Uterus (tissue), 4 donors: ENCODE results near the gene STOM. TPM values are rescaled to one million over a fixed set of nuclear protein-coding genes. Genes with fewer than 3 reads are reported as not detected.
"Not testable (repeated sequence)": the region's sequence is repeated elsewhere in the genome, so short reads cannot be mapped to it uniquely, and the experiment has no call there.

Experiments
- DNase-seq, 2 donors: peaks; one replicate each; pipeline ENCODE4 v3.0.0-alpha.2; 2019 to 2020
- H3K27ac ChIP-seq, 2 donors: fragments of 200-600 bp; sonication (generic); 1 replicate in 1 of 2; 2 replicates in 1 of 2; pipeline ENCODE4 v1.5.1; 2016 to 2018
- H3K27me3 ChIP-seq, 2 donors: fragments of 200-600 bp; sonication (generic); one replicate each; pipeline ENCODE4 v1.5.1; 2018 to 2019; ENCODE audit warnings: control low read depth in 1 of 2
- H3K36me3 ChIP-seq, 2 donors: fragments of 200-600 bp; sonication (generic); one replicate each; pipeline ENCODE4 v1.5.1; 2019; ENCODE audit warnings: control low read depth in 1 of 2
- H3K4me1 ChIP-seq, 2 donors: fragments of 200-600 bp; sonication (generic); one replicate each; pipeline ENCODE4 v1.5.1; 2018 to 2019; ENCODE audit warnings: control low read depth in 1 of 2
- H3K4me3 ChIP-seq, 2 donors: fragments of 200-600 bp; sonication (generic); 1 replicate in 1 of 2; 2 replicates in 1 of 2; pipeline ENCODE4 v1.5.1; 2018 to 2019; ENCODE audit warnings: mild to moderate bottlenecking in 1 of 2
- H3K9me3 ChIP-seq, 2 donors: fragments of 200-600 bp; sonication (generic); one replicate each; pipeline ENCODE4 v1.5.1; 2019; ENCODE audit warnings: control low read depth in 1 of 2
- CTCF ChIP-seq, 4 experiments: fragments of 200-600 bp in 2 of 4; fragments of 450-650 bp in 2 of 4; sonication (generic) in 2 of 4; IDR thresholded peaks; one replicate each; pipeline ENCODE4 v1.5.1; 2016 to 2019; ENCODE audit warnings: antibody characterized with exemption in 4 of 4, mild to moderate bottlenecking in 2 of 4, moderate library complexity in 1 of 4
- POLR2A ChIP-seq, 2 donors: fragments of 450-650 bp; IDR thresholded peaks; one replicate each; pipeline ENCODE4 v1.6.1; 2016; ENCODE audit warnings: antibody characterized with exemption in 2 of 2, mild to moderate bottlenecking in 1 of 2, moderate library complexity in 1 of 2
- intact Hi-C: fragments of 100-400 bp; cut with DNase I; formaldehyde crosslinking; loops from one replicate; pipeline ENCODE4 v1.15.1; 2023; ENCODE audit warnings: low total_unique reads
- total RNA-seq, 4 donors: library from RNA; depleted of rRNA in 3 of 4; stranded (reverse); fragments of >200 nt in 3 of 4; gene quantifications; one replicate each; pipeline versions ENCODE4 v1.1.0 to v1.2.4, GENCODE V29; 2014 to 2023
- donor health status: DM: yes; HTN: yes; CAD: no.

The STOM gene
- total RNA-seq, 4 donors from 2014 or later: 143 to 299 (median 158) TPM

GRCh38 chr9:121295662-121296191, 74.3 kb downstream of the STOM start:
- Histone ChIP-seq H3K4me1 (peaks cover 22 to 37% of the 10 kb centered on the region in 2 donors), H3K9me3 (no peaks in the 10 kb centered on the region), H3K4me3 (no peak overlapping the region), H3K36me3 (no peaks in the 10 kb centered on the region), H3K27ac (peak overlapping the region; percentile 95 to 100), H3K27me3 (no peaks in the 10 kb centered on the region)
- DNase-seq: peak in 1 of 2 donors; percentile 36
- intact Hi-C loops: no loop called here
- no peak for TF ChIP-seq CTCF (IDR thresholded peaks at IDR 0.05)
- TF ChIP-seq POLR2A (IDR thresholded peaks at IDR 0.05): no peak

GRCh38 chr9:121294866-121295661, 75.0 kb downstream of the STOM start:
- no peak for TF ChIP-seq CTCF (IDR thresholded peaks at IDR 0.05)
- peak in 1 of 2 donors; percentile 43 for TF ChIP-seq POLR2A (IDR thresholded peaks at IDR 0.05)
- no peak overlapping the region for H3K4me3 ChIP-seq
- H3K36me3 ChIP-seq: no peaks in the 10 kb centered on the region
- no peaks in the 10 kb centered on the region for H3K27me3 ChIP-seq
- intact Hi-C loops: no loop called here
- DNase-seq: peak; percentile 75 to 82
- H3K9me3 ChIP-seq: no peaks in the 10 kb centered on the region
- H3K4me1 ChIP-seq: peaks cover 26 to 38% of the 10 kb centered on the region in 2 donors
- peak overlapping the region; percentile 95 to 100 for H3K27ac ChIP-seq

- Histone ChIP-seq H3K9me3 (no peaks in the 10 kb centered on the region), H3K36me3 (no peaks in the 10 kb centered on the region), H3K4me3 (no peak overlapping the region), H3K27me3 (no peaks in the 10 kb centered on the region), H3K27ac (peak overlapping the region; percentile 95 to 100), H3K4me1 (peaks cover 31 to 45% of the 10 kb centered on the region in 2 donors)
- peak; percentile 42 to 65 for DNase-seq
- intact Hi-C loops: no loop called here
- TF ChIP-seq POLR2A (IDR thresholded peaks at IDR 0.05) (no peak), CTCF (IDR thresholded peaks at IDR 0.05) (no peak)
Measured at GRCh38 chr9:121294151-121294743, 75.8 kb downstream of the STOM start.

- intact Hi-C loops: no loop called here
- H3K4me1 ChIP-seq: peaks cover 39 to 52% of the 10 kb centered on the region in 2 donors
- no peak for TF ChIP-seq CTCF (IDR thresholded peaks at IDR 0.05)
- TF ChIP-seq POLR2A (IDR thresholded peaks at IDR 0.05): no peak
- peak in 1 of 2 donors; percentile 13 for DNase-seq
- no peaks in the 10 kb centered on the region for H3K27me3 ChIP-seq
- H3K9me3 ChIP-seq: no peaks in the 10 kb centered on the region
- H3K4me3 ChIP-seq: no peak overlapping the region
- H3K36me3 ChIP-seq: no peaks in the 10 kb centered on the region
- peak overlapping the region; percentile 95 to 100 for H3K27ac ChIP-seq
Measured at GRCh38 chr9:121292801-121293241, 77.2 kb downstream of the STOM start.

GRCh38 chr9:121292051-121292450, 78.0 kb downstream of the STOM start:
- no peak overlapping the region for H3K4me3 ChIP-seq
- TF ChIP-seq POLR2A (IDR thresholded peaks at IDR 0.05) (no peak), CTCF (IDR thresholded peaks at IDR 0.05) (no peak)
- H3K27me3 ChIP-seq: no peaks in the 10 kb centered on the region
- H3K9me3 ChIP-seq: no peaks in the 10 kb centered on the region
- H3K4me1 ChIP-seq: peaks cover 41 to 50% of the 10 kb centered on the region in 2 donors
- intact Hi-C loops: no loop called here
- H3K36me3 ChIP-seq: no peaks in the 10 kb centered on the region
- DNase-seq: no peak
- H3K27ac ChIP-seq: peak overlapping the region; percentile 95 to 100

- intact Hi-C loops, H3K9me3 ChIP-seq, H3K4me3 ChIP-seq, H3K27me3 ChIP-seq, DNase-seq, H3K36me3 ChIP-seq: not testable (repeated sequence)
- peak overlapping the region; percentile 95 to 100 for H3K27ac ChIP-seq
- H3K4me1 ChIP-seq: peaks cover 40 to 45% of the 10 kb centered on the region in 2 donors
Measured at GRCh38 chr9:121291536-121291935, 78.5 kb downstream of the STOM start.
